ENCODE measurements around the gene KCNG3. TPM values are rescaled to one million over a fixed set of nuclear protein-coding genes. Genes with fewer than 3 reads are reported as not detected.

Gene KCNG3
- polyA plus RNA-seq, 3 donors: not detected

- H2AFZ ChIP-seq (ENCODE audit: insufficient read depth, low read depth, low read length, poor library complexity, severe bottlenecking): no peak overlapping the region
- H3K27ac Mint-ChIP-seq: no peak overlapping the region
- H3K36me3 Mint-ChIP-seq: no peaks in the 10 kb centered on the region
- peak in 2 of 3 donors; percentile 18 to 29 for DNase-seq
- no peaks in the 10 kb centered on the region for H3K9me3 ChIP-seq (replicated peaks in 1 of 2; ENCODE audit: control insufficient read depth in 1 of 2, insufficient read depth in 1 of 2, low read length in 2 of 2)
- no peaks in the 10 kb centered on the region for H3K4me1 ChIP-seq (ENCODE audit: control insufficient read depth in 1 of 2, insufficient read depth in 2 of 2, low read length in 2 of 2)
- no peak overlapping the region for H3K27ac ChIP-seq (ENCODE audit: low read depth in 1 of 2, low read length in 2 of 2)
- H3K4me2 ChIP-seq (replicated peaks; ENCODE audit: extremely low read depth, low read length, poor library complexity, severe bottlenecking): no peak overlapping the region
- 50% methylated on average over 1 of the region's 5 CpGs for WGBS (ENCODE audit: insufficient coverage)
- peaks cover 10% of the 10 kb centered on the region for H3K4me1 Mint-ChIP-seq
- no peak overlapping the region for H3K4me3 ChIP-seq (replicated peaks in 1 of 3; ENCODE audit: low read depth in 2 of 3, low read length in 3 of 3)
- no peak overlapping the region for H3K4me3 Mint-ChIP-seq
- H3K79me2 ChIP-seq (ENCODE audit: insufficient read depth, low read length): no peaks in the 10 kb centered on the region
- intact Hi-C loops (cut with micrococcal nuclease): loop anchor here in 1 of 2 donors (5.0 to 10.0 kb wide), 2 partner anchors 149 to 261 kb away; no protein-coding TSS in a partner anchor
- H3K36me3 ChIP-seq (replicated peaks in 1 of 2; ENCODE audit: control insufficient read depth in 1 of 2, insufficient read depth in 2 of 2, low read length in 2 of 2): no peaks in the 10 kb centered on the region
- H3K27me3 ChIP-seq (ENCODE audit: control insufficient read depth in 2 of 2, insufficient read depth in 2 of 2, low read length in 2 of 2): peaks cover 0 to 5% of the 10 kb centered on the region in 2 donors
- TF ChIP-seq, protein P1, sequence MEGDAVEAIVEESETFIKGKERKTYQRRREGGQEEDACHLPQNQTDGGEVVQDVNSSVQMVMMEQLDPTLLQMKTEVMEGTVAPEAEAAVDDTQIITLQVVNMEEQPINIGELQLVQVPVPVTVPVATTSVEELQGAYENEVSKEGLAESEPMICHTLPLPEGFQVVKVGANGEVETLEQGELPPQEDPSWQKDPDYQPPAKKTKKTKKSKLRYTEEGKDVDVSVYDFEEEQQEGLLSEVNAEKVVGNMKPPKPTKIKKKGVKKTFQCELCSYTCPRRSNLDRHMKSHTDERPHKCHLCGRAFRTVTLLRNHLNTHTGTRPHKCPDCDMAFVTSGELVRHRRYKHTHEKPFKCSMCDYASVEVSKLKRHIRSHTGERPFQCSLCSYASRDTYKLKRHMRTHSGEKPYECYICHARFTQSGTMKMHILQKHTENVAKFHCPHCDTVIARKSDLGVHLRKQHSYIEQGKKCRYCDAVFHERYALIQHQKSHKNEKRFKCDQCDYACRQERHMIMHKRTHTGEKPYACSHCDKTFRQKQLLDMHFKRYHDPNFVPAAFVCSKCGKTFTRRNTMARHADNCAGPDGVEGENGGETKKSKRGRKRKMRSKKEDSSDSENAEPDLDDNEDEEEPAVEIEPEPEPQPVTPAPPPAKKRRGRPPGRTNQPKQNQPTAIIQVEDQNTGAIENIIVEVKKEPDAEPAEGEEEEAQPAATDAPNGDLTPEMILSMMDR (IDR thresholded peaks at IDR 0.05): peak; percentile 73
- no peaks in the 10 kb centered on the region for H4K20me1 ChIP-seq (ENCODE audit: insufficient read depth, low read length)
- H3K9ac ChIP-seq (ENCODE audit: insufficient read depth, low read length, poor library complexity, severe bottlenecking): no peak overlapping the region
- H3K27me3 Mint-ChIP-seq (ENCODE audit: low read depth in 3 of 3): peaks cover 1 to 12% (median 7%) of the 10 kb centered on the region in 3 donors
- H3K9me3 Mint-ChIP-seq: no peaks in the 10 kb centered on the region
Observed at GRCh38 chr2:42513252-42513918, 19.6 kb upstream of the KCNG3 start.

DNA sequence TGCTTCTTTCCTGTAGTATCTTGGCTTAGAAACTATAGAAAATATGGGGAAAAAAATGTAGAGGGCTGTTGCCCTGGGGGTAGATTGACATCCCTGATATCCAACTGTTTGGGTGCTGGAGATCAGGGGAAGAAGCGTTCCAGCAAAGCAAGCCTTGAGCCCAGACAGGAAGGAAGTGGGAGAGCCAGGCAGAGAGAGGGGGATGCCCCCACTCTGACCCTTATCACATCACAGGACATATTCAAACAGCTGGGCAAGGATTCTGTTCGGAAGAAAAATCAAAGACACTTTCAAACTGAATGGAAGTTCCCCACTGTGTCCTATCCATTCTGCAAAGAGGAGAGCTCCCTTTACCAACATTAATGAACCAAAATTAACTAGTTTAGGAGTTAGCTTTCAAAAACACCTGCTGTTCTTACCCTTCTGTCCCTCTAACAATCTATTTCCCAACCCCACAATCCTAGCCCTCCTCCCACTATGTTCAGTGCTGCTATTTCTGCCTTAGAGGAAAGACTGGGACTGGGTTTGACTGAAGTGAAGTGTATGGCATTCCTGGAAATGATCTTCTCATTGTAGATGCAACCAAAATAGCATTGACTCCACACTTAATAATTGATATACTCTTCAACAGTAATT is 16.9 kb upstream of the KCNG3 start:
- peaks cover 0 to 5% of the 10 kb centered on the region in 2 donors for H3K27me3 ChIP-seq (ENCODE audit: control insufficient read depth in 2 of 2, insufficient read depth in 2 of 2, low read length in 2 of 2)
- no peak overlapping the region for H2AFZ ChIP-seq (ENCODE audit: insufficient read depth, low read depth, low read length, poor library complexity, severe bottlenecking)
- no peaks in the 10 kb centered on the region for H4K20me1 ChIP-seq (ENCODE audit: insufficient read depth, low read length)
- no peaks in the 10 kb centered on the region for H3K79me2 ChIP-seq (ENCODE audit: insufficient read depth, low read length)
- no peaks in the 10 kb centered on the region for H3K36me3 Mint-ChIP-seq
- H3K4me2 ChIP-seq (replicated peaks; ENCODE audit: extremely low read depth, low read length, poor library complexity, severe bottlenecking): no peak overlapping the region
- peaks cover 10% of the 10 kb centered on the region for H3K4me1 Mint-ChIP-seq
- intact Hi-C loops (cut with micrococcal nuclease): loop anchor here in 1 of 2 donors (5.0 to 10.0 kb wide), 2 partner anchors 152 to 264 kb away; no protein-coding TSS in a partner anchor
- WGBS (ENCODE audit: insufficient coverage): 0% methylated on average over 1 of the region's 2 CpGs
- no peak overlapping the region for H3K4me3 ChIP-seq (replicated peaks in 1 of 3; ENCODE audit: low read depth in 2 of 3, low read length in 3 of 3)
- no peaks in the 10 kb centered on the region for H3K9me3 ChIP-seq (replicated peaks in 1 of 2; ENCODE audit: control insufficient read depth in 1 of 2, insufficient read depth in 1 of 2, low read length in 2 of 2)
- no peak overlapping the region for H3K9ac ChIP-seq (ENCODE audit: insufficient read depth, low read length, poor library complexity, severe bottlenecking)
- TF ChIP-seq, protein P1 (IDR thresholded peaks at IDR 0.05): no peak
- H3K27ac Mint-ChIP-seq: peak overlapping the region in 2 of 7 donors; percentile 66 to 74
- DNase-seq: no peak
- H3K4me3 Mint-ChIP-seq: no peak overlapping the region
- no peaks in the 10 kb centered on the region for H3K9me3 Mint-ChIP-seq
- H3K36me3 ChIP-seq (replicated peaks in 1 of 2; ENCODE audit: control insufficient read depth in 1 of 2, insufficient read depth in 2 of 2, low read length in 2 of 2): no peaks in the 10 kb centered on the region
- peaks cover 4 to 11% (median 6%) of the 10 kb centered on the region in 3 donors for H3K27me3 Mint-ChIP-seq (ENCODE audit: low read depth in 3 of 3)
- H3K4me1 ChIP-seq (ENCODE audit: control insufficient read depth in 1 of 2, insufficient read depth in 2 of 2, low read length in 2 of 2): no peaks in the 10 kb centered on the region
- no peak overlapping the region for H3K27ac ChIP-seq (ENCODE audit: low read depth in 1 of 2, low read length in 2 of 2)
